GM12892 (cell line): ENCODE data around the gene PEMT.

ENCODE experiments used
- POLR2A ChIP-seq: IDR thresholded peaks from 2 replicates; pipeline ENCODE4 v1.6.1; 2011; ENCODE audit warnings: low read depth, low read length, control low read depth
- POLR2AphosphoS5 ChIP-seq: IDR thresholded peaks from 2 replicates; pipeline ENCODE4 v1.6.1; 2011; ENCODE audit warnings: low read depth, low read length, control low read depth
- TAF1 ChIP-seq: IDR thresholded peaks from 2 replicates; pipeline ENCODE4 v1.6.1; 2011; ENCODE audit warnings: low read depth, mild to moderate bottlenecking, control low read depth, low read length, borderline replicate concordance

GRCh38 chr17:17577373-17577772, 14.1 kb downstream of the PEMT start:
- TF ChIP-seq POLR2A (no peak), POLR2AphosphoS5 (no peak), TAF1 (no peak)
